GM19463 (cell line): ENCODE measurements around the gene CRTC1.
A peak's percentile ranks its signal among the peaks of the same experiment; 100 is the strongest.

Experiments
- ATAC-seq: cut with Tn5 transposase; IDR thresholded peaks from one replicate; pipeline ENCODE4 v1.9.1; 2021; ENCODE audit warnings: mild to moderate bottlenecking, moderate library complexity; ENCODE audit not compliant: unreplicated experiment

CRTC1 gene

DNA sequence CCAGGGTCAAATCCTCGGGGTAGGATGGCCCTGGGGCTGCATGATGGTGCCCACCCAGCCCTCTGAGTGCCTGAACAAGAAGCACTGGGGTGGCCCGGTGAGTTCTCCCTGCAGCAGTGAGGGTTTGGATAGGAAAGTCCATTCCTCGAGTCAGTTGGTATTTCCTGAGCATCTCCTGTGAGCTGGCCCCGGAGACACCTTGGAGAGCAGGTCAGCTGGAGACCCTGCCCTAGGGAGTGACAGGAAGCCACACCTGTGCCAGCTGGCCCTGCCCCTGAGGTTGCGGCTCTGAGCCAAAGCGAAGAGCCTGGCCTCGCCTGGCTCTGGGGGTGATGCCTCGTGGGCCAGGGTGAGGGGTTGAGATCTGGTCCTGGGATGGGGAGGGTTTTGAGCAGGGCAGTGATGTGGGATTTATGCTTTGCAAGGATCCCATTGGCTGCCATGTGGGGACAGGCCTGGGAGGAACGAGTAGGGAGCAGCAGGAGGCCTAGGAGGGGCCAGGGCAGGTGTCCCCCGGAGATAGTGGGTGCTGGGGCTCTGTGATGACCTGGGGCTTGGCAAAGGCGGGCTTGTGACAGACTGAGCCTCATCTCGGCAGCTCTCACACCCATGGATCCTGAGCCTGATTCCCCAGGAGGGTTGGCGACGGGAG, 16.0 kb downstream of the CRTC1 start:
- ATAC-seq = no peak

DNA sequence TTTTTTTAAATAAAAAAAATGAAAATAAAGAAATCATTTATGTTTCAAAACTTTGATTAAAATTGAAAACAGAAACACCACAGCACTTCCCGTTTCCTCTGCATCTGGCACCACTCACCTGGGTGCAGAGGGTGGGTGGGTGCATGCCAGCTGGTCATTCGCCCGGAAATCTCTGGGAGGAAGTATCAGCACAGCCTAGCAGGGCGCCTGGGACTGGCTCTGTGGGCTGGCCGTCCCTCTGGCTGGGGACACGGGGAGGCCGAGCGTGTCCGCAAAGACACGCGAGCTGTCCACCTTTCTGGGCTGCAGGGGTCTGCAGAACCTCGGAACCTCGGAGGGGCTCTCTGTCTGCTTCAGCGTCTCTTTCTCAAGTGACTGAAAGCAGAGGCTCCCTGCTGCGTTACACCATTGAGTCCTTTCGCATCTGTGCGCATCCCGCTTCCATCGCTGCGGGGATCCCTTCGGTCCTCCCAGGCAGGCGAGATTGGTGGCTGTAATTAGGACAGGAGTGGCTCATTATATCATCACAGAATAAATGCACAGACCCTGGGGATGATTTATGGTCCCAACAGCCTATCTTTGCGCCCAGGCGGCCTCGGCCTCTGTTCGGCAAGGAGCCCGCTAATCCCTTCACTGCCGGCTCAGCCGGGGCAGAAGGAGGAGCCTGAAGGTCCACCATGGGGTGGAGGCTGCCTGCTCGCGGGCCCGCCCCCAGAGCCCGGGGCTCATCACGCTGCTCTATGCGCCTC, 17.2 kb downstream of the CRTC1 start:
- ATAC-seq = peak; percentile 70

DNA sequence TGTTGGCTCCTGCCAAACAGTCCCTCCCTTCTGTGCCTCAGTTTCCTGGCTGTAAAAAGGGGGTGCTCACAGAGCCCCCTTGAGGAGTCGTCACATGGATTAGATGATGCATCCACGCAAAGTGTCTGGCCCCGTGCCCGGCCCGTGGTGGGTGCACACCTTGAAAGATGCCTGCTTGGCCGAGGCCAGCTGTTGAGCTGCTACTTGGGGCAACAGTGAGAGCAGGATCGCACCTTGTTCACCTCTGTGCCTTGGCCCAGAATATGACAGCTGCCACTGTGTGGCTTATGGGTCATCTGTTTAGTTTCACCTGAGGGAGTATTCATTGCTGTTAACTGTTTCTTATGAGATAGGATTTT, 17.7 kb downstream of the CRTC1 start:
- peak; percentile 27 for ATAC-seq

DNA sequence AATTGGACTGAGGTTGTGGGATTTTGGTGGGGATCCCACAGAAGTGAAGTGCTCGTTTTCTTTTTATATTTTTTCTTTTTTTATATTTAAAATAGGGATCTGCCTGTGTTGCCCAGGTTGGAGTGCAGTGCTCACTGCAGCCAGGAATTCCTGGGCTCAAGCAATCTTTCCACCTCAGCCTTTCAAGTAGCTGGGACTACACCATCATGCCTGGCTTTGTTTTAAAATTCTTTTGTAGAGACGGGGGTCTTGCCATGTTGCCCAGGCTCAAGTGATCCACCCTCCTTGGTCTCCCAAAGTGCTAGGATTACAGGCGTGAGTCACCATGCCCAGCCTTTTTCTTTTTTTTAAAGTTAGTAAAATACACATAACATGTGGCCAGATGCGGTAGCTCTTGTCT, 20.6 kb downstream of the CRTC1 start:
- ATAC-seq = no peak

DNA sequence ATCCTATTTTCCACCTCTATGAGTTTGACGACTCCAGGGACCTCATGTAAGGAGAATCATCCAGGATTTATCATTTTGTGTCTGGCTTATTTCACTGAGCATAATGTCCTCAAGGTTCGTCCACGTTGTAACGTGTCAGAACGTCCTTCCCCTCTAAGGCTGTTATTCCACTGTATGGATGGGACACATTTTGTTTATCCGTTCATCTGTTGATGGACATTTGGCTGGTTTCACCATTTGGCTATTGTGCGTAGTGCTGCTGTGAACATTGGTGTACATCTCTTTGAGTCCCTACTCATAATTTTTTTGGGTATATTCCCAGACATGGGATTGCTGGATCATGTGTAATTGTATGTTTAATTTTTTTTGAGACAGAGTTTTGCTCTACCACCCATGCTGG, 21.5 kb downstream of the CRTC1 start:
- no peak for ATAC-seq

DNA sequence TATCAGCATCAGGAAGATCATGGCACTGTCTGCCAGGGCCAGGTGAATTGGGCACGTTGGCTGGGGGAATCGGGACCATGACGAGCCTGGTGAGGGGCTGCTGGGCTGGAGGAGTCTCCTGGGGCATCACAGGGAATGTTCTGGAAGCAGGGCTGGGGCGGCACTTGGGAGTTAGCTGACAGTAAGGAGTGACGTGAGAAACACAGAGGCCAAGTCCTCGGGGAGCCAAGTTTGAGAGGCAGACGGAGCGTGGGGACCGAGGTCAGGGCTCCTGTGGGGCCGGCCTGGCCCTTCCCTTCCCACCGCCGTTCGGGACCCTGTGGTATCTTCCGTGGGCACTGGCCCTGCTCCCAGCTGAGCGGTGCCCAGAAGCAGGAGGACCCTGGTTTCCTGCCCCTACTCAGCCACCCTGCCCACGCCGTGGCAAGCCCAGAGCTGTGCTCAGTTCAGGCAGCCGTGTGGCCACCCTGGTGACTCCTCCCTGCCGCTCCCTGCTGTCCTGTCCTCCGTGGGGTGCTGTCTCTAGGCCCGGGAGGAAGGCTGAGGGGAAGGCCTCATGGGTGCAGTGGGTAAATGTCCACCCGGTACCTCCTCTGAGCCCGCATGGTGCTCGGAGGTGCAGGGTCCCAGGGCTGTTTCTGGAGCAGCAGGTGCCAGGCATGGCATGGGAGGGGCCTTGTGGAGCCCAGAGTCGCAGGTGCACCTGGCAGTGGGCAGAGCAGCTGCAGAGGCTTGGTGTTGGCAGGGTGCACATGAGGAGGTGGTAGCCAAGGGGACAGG, 25.2 kb downstream of the CRTC1 start:
- no peak for ATAC-seq

DNA sequence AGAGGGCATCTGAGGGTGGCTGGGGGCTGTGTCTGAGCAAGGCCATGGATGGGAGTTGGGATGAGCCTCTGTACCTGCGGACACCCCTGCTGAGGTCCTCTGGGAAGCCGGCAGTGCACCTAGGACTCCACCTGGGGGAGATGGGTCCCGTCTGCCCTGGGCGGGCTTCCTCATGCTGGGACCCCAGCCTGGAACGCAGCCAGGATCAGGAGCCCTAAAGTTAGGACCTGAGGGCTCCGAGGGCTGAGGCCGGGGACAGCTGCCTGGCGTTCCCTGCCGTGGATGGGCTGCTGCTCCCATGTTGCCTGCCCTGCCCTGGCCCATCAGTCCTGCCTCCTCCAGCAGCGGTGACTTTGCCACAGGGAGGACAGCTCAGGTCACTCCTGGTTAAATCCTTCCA, 26.1 kb downstream of the CRTC1 start:
- ATAC-seq = no peak

DNA sequence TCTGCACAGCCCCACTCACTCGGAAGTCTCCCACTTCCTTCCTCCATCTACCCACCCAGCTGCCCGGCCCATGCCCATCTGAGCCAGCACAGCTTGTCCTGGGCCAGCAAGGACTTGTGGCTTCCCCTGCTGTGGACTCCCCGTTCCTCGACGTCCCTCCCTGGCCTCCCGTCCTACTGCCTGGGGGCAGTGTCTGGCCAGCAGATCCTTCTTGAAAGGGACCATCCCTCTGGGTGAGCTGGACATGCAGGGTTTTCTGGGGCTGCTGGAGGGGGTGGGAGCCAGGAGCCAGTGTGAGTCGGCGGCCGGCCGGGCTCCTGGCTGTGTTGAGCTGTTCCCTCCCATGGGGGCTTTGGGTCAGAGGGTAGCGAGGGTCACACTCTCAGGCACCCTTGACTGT, 26.7 kb downstream of the CRTC1 start:
- no peak for ATAC-seq

DNA sequence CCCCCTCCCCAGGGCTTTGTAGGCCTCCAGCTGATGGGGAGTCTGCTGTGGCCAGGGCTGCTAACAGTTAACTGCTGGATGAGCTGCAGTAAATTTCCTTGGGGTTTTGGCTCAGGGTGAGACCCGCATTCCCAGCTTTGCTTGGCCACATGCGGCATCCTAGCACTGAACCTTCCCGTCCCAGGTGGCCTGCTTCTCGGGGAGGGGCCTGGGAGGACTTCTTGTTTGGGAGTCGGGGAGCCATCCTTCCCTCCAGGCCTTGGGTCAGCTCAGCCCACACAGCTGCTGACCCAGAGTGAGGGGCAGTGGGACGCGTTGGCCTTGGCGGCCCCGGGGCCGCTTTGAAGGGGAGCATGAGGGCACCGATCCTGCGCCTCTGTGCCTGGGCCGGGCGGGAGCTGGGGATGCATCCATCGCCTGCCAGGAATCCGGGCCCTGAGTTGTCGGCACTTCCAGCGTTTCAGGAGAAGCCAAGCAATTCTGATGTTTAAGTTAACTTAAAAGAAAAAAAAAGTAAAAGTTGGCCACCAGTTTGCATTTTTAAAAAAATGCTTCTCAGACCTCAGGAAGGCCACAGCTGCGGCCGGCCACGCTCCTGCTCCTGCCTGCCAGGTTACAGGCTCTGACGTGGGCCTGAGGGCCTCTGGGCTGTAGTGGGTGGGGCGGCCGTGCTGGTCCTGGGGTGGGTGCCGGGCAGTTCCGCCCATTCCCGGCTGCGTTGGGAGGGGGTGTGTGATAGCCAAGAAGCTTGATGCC, 27.7 kb downstream of the CRTC1 start:
- ATAC-seq = no peak

DNA sequence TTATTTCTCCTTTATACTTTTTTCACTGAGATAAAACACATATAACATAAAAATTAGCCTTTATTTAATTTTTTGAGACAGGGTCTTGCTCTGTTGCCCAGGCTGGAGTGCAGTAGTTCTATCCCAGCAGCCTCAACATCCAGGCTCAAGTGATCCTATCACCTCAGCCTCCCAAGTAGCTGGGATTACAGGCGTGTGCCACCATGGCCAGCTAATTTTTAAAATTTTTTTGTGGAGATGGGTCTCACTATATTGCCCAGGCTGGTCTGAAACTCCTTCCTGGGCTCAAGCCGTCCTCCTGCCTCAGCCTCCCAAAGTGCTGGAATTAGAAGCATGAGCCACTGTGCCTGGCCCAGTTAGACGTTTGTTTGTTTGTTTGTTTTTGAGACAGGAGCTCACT, 28.4 kb downstream of the CRTC1 start:
- ATAC-seq = no peak

DNA sequence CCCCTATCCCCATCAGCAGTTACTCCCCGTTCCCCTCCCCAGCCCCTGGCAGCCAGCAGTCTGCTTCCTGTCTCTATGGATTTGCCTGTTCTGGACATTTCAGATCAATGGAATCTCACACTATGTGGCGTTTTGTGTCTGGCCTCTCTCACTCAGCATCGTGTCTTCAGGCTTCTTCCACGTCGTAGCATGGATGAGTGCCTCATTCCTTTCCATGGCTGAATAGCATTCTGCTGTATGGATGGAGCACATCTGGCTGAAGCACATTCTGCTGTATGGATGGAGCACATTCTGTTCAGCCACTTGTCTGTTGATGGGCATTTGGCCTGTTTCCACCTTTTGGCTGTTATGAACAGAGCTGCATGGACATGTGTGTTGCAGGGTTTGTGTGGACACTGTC, 29.5 kb downstream of the CRTC1 start:
- ATAC-seq = no peak

DNA sequence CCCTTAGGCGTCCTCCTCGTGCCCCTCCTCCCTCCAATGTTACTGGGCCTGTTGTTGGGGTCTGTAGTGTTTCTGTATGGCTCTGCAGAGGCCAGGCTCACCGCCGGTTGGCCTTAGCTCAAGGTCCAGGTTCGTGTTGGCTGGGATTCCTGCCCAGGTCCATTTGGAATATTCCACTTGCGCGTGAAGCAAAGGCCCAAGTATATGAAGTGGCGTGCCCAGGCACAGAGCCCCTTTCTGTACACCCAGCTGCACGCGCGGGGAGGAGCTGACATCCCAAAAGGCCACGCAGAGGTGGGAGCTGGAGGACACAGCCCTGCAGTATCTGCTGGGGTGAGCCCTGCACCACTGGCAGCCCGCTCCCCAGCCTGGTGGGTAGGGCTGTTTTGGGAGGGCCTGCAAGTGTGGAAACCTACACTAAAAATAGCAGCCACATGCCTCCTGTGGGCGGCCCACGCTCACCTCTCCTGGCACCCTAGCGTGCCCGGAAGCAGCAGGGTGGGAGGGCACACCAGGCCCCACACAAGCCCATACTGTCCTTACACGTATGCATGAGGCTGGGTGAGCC, 30.2 kb downstream of the CRTC1 start:
- ATAC-seq = no peak

DNA sequence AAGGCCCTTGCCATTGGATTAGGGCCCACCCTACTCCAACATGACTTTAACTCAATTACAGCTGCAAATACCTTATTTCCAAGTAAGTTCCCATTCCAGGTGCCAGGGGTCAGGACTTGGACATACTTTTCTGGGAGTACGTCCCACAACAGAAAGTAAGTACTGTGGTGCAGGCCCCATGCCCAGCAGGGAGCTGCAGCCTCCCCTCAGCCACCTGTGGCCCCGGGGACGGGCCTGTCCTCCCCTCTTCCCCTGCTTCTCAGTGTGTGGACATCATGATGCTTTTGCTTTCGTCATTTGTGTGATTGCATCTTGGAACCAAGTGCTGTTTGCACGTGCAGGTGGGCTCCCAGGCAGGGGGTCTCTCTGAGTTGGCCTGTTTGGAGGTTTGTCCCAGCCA, 31.9 kb downstream of the CRTC1 start:
- no peak for ATAC-seq

DNA sequence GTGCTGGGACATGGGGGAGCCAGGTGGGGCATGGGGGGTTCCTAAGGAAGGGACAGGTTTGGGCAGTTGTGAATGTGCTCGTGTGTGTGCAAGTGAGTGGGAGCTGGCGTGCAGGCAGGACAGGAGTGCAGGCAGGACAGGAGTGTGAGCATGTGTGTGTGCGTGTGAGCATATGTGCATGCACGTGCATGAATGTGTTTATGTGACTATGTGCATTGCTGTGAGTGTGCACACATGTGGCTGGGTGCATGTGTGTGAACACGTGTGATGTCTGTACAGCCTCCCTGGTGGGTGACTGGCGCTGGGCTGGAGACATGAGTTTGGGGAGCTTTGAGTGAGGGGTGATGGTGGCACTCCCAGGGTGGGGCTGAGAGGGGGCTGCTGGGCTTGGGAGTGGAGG, 33.4 kb downstream of the CRTC1 start:
- ATAC-seq = no peak

DNA sequence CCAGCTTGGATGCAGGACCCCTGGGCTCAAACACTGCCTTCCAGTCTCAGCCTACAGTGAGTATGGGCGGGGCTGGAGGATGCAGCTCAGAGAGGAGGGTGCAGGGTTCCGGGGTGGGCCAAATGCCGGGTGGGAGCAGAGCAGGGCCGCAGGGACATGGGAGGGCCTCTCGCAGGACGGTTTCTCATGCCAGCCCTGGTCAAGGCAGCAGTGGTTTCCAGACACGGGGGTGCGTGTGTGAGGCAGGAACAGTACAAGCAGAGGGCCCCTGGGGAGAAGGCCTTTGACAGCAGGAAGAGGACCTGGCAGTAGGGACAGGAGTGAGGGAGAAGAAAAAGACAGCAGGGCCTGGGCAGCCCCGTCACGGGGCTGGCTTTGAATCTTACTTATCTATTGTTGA, 34.1 kb downstream of the CRTC1 start:
- ATAC-seq = no peak

DNA sequence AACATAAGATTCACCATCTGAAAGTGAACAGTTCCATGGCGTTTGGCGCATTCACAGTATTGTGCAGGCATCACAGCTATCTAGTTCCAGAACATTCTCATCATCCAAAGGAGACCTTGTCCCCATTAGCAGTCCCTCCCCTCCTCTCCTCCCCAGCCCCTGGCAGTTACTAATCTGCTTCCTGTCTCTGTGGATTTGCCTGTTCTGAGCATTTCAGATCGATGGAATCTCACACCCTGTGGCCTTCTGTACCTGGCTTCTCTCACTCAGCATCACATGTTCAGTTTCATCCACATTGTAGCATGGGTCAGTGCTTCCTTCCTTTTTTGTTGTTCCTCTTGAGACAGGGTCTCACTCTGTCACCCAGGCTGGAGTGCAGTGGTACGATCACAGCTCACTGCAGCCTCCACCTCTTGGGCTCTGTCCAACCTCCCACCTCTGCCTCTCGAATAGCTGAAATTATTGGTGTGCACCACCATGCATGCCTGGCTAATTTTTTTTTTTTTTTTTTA, 34.6 kb downstream of the CRTC1 start:
- no peak for ATAC-seq

DNA sequence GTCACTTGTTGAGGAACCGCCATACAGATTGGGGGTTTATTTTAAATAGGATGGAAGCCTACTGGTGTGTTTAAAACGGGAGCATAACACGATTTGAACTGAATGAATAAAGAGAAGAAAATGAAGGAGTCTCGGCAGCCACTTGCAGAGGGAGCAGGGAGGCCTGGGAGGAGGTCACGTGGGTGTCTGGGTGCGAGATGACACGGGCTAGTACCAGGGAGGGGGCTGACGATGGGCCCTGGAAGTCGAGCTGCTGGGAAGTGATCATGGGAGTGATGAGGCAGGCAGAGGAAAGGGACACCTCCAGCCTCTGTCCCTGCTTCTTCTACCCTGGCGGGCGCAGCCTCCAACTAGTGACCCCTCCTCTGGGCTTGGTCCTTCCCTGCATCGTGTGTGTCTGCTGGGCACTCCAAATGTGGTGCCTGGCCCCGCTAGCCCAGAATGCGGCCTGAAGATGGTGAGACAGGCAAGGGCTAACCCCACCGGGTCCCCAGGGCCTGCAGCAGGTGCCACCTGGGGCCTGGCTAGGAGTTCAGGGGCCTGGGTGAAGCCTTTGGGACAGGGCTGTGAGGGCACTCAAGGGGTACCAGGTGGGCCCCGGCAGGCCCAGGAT, 35.5 kb downstream of the CRTC1 start:
- no peak for ATAC-seq

DNA sequence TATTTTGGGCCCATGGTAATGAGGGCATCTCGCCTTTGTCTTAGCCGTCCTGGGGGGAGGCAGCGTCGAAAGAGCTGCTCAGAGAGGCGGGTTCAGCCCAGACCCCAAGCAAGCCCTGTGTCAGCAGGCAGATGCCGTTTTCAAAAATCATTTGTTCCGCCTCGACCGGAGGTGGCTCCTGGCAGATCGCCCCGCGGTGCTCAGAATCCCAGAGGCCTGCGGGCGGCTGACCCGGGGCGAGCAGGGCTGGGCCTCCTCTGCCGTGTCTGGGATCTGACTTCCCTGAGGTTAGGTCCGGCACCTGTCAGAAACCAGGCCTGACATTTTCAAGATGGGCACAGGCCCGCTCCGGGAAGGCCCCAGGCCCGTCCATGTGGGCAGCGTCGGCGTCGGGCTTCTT, 36.1 kb downstream of the CRTC1 start:
- no peak for ATAC-seq

DNA sequence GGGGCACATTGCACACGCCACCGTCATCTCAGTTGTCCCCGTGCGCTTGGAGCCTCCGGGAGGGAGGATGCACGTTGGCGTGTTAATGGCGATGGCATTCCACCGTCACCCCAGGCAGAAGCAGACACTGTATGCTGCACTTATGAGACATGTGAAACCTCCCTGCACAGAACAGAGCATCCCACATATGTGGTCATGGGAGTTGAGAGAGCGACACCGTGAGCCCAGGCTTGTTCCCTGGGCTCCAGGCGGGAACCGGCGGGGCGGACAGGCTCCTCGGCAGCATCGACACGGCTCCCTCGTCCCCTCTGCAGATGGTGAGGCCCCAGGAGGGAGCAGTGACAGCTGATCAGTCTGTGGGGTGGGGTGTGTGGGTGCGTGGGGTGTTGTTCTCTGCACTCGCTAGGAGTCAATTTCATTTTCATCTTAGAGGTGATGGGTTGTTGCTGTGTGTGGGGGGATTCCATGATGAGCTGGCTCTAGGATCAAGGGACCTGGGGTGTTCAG, 40.4 kb downstream of the CRTC1 start:
- no peak for ATAC-seq
